H1 (cell line): ENCODE data around the gene ADGRL3. TPM values are rescaled to one million over a fixed set of nuclear protein-coding genes. Genes with fewer than 3 reads are reported as not detected.

Experiments
- BACH1 ChIP-seq: IDR thresholded peaks from 2 replicates; pipeline ENCODE4 v1.6.1; 2012; ENCODE audit warnings: low read length, improper control_type of control experiment
- CHD1 ChIP-seq: IDR thresholded peaks from 2 replicates; pipeline ENCODE4 v1.6.1; 2012; ENCODE audit warnings: low read depth, low read length, improper control_type of control experiment
- CHD7 ChIP-seq: fragments of 300-600 bp; sonication (generic); IDR thresholded peaks from 2 replicates; pipeline ENCODE4 v1.7.1; 2012; ENCODE audit warnings: low read length, moderate library complexity, mild to moderate bottlenecking, inconsistent platforms; ENCODE audit not compliant: insufficient replicate concordance
- CREB1 ChIP-seq: IDR thresholded peaks from 2 replicates; pipeline ENCODE4 v1.6.1; 2012; ENCODE audit warnings: inconsistent platforms
- EGR1 ChIP-seq: IDR thresholded peaks from 2 replicates; pipeline ENCODE4 v1.6.1; 2011; ENCODE audit warnings: low read depth, low read length, borderline replicate concordance
- GTF2F1 ChIP-seq: IDR thresholded peaks from 2 replicates; pipeline ENCODE4 v1.6.1; 2012; ENCODE audit warnings: low read depth, low read length, improper control_type of control experiment, borderline replicate concordance
- JUND ChIP-seq: IDR thresholded peaks from 2 replicates; pipeline ENCODE4 v1.6.1; 2011; ENCODE audit warnings: mild to moderate bottlenecking, improper control_type of control experiment, low read length
- NANOG ChIP-seq: IDR thresholded peaks from 2 replicates; pipeline ENCODE4 v1.6.1; 2011; ENCODE audit warnings: low read length, low read depth, mild to moderate bottlenecking, inconsistent platforms; ENCODE audit not compliant: insufficient read depth, poor library complexity, severe bottlenecking
- POLR2A ChIP-seq, 2 experiments: IDR thresholded peaks; 1 replicate in 1 of 2; 2 replicates in 1 of 2; pipeline ENCODE4 v1.6.1; 2011; ENCODE audit warnings: low read depth in 2 of 2, low read length in 2 of 2, mild to moderate bottlenecking in 2 of 2; ENCODE audit errors: control extremely low read depth in 1 of 2
- POLR2AphosphoS5 ChIP-seq: IDR thresholded peaks from 2 replicates; pipeline ENCODE4 v1.6.1; 2011; ENCODE audit warnings: low read depth, low read length
- POU5F1 ChIP-seq: IDR thresholded peaks from 2 replicates; pipeline ENCODE4 v1.6.1; 2011; ENCODE audit warnings: low read depth, mild to moderate bottlenecking, low read length, moderate library complexity
- RFX5 ChIP-seq: IDR thresholded peaks from 2 replicates; pipeline ENCODE4 v1.6.1; 2011; ENCODE audit warnings: low read depth, low read length, improper control_type of control experiment, borderline replicate concordance
- SP4 ChIP-seq: IDR thresholded peaks from 2 replicates; pipeline ENCODE4 v1.6.1; 2012; ENCODE audit warnings: low read length, inconsistent platforms
- TAF1 ChIP-seq: IDR thresholded peaks from 2 replicates; pipeline ENCODE4 v1.6.1; 2011; ENCODE audit warnings: mild to moderate bottlenecking, low read depth, low read length
- polyA plus RNA-seq, 7 experiments: library from polyadenylated mRNA; depleted of rRNA in 3 of 7; stranded (reverse) in 5 of 7; unstranded in 2 of 7; fragments of >200 nt in 5 of 7; fragments of 200-250 nt in 2 of 7; gene quantifications; 1 replicate in 5 of 7; 2 replicates in 1 of 7; 4 replicates in 1 of 7; pipeline versions ENCODE4 v1.2.1 to v1.2.3, GENCODE V29; 2011 to 2013; ENCODE audit warnings: missing spikeins in 2 of 7, mixed read lengths in 2 of 7
- total RNA-seq: library from RNA; stranded (reverse); fragmentation: NEBNext Ultra II Directional; extraction: Animal tissue kit (Norgen Biotek cat#: 25700); gene quantifications from 2 replicates; pipeline ENCODE4 v1.2.1, GENCODE V29; 2021

The ADGRL3 gene
- total and polyA plus RNA-seq, 2 of the 8 experiments (the other 6 are each of a cell fraction or from before 2014, with no cell fraction given), result 6.6 to 13.0 TPM

- no peak for TF ChIP-seq CHD7
- no peak for TF ChIP-seq SP4
- TF ChIP-seq GTF2F1, result no peak
- no peak for TF ChIP-seq NANOG
- no peak for TF ChIP-seq POLR2A (IDR thresholded peaks at IDR 0.05; ENCODE audit: control extremely low read depth in 1 of 2, low read depth in 2 of 2, low read length in 2 of 2)
- TF ChIP-seq BACH1, result no peak
- TF ChIP-seq TAF1, result no peak
- TF ChIP-seq RFX5, result no peak
- no peak for TF ChIP-seq POU5F1
- TF ChIP-seq POLR2AphosphoS5, result no peak
- no peak for TF ChIP-seq CREB1
- no peak for TF ChIP-seq EGR1
- TF ChIP-seq JUND, result no peak
- TF ChIP-seq CHD1, result no peak
These were observed 175.2 kb downstream of the ADGRL3 start (continued) for GRCh38 chr4:61375301-61375700.
